Measurements from ENCODE around the gene PTPRK.

PTPRK gene

DNA sequence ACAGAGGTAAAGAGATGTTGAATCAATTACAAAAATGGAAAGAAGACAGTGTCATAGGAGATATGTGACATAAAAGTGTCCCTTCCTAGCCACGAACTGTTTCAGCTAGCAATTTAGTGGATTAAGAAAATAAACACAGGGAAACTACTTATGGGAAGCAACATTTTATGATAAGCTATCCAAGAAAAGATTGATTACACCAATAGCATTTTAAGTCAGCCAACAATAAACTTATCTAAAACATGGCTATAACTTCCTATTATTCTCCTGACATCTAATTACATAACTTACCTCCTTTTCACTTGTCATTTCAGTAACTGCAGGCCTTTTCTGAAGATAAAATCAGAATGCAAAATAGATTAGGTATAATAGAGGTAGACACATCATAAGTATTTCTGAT, 111.4 kb downstream of the PTPRK start:
- Histone ChIP-seq H3K9me3 (ENCODE audit: insufficient read depth, low read length) (no peaks in the 10 kb centered on the region), H3K79me2 (ENCODE audit: low read length) (no peaks in the 10 kb centered on the region), H3K4me2 (ENCODE audit: low read length) (no peak overlapping the region), H2AFZ (ENCODE audit: low read depth, low read length) (no peak overlapping the region), H3K4me3 (ENCODE audit: low read length) (no peak overlapping the region), H3K9ac (ENCODE audit: low read length) (no peak overlapping the region), H4K20me1 (ENCODE audit: insufficient read depth, low read length) (no peaks in the 10 kb centered on the region), H3K4me1 (ENCODE audit: low read length) (peaks cover 8% of the 10 kb centered on the region), H3K36me3 (replicated peaks; ENCODE audit: low read depth, low read length) (no peaks in the 10 kb centered on the region), H3K27ac (ENCODE audit: low read length) (no peak overlapping the region), H3K27me3 (ENCODE audit: low read depth, low read length) (no peaks in the 10 kb centered on the region)
- TF ChIP-seq, protein P1, sequence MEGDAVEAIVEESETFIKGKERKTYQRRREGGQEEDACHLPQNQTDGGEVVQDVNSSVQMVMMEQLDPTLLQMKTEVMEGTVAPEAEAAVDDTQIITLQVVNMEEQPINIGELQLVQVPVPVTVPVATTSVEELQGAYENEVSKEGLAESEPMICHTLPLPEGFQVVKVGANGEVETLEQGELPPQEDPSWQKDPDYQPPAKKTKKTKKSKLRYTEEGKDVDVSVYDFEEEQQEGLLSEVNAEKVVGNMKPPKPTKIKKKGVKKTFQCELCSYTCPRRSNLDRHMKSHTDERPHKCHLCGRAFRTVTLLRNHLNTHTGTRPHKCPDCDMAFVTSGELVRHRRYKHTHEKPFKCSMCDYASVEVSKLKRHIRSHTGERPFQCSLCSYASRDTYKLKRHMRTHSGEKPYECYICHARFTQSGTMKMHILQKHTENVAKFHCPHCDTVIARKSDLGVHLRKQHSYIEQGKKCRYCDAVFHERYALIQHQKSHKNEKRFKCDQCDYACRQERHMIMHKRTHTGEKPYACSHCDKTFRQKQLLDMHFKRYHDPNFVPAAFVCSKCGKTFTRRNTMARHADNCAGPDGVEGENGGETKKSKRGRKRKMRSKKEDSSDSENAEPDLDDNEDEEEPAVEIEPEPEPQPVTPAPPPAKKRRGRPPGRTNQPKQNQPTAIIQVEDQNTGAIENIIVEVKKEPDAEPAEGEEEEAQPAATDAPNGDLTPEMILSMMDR (IDR thresholded peaks at IDR 0.05; ENCODE audit: low read depth, low read length), result no peak
- no peak for TF ChIP-seq EZH2phosphoT487 (IDR thresholded peaks at IDR 0.05; ENCODE audit: low read depth)

DNA sequence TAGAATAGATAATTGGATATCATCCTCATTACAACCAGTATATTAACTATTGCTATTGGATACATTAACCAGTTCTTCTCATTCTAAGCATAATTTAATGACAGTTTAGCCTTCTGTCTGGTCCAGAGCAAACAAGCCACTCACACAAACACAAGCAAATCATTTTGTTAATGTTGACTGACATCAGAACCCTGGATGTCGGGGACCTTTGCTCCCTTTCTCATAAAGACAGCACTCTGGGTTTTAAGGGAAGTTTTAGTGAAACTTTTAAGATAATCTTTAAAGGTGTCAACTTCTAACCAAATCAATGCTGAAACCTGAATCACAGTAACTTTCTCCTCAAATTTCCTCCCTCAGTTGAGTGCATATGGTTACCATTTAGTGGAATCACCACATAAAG, 113.9 kb downstream of the PTPRK start:
- no peaks in the 10 kb centered on the region for H3K79me2 ChIP-seq (ENCODE audit: low read length)
- TF ChIP-seq, protein P1 (IDR thresholded peaks at IDR 0.05; ENCODE audit: low read depth, low read length), result no peak
- TF ChIP-seq EZH2phosphoT487 (IDR thresholded peaks at IDR 0.05; ENCODE audit: low read depth), result no peak
- H3K4me2 ChIP-seq (ENCODE audit: low read length), result no peak overlapping the region
- H3K9ac ChIP-seq (ENCODE audit: low read length), result no peak overlapping the region
- no peak overlapping the region for H2AFZ ChIP-seq (ENCODE audit: low read depth, low read length)
- H3K27me3 ChIP-seq (ENCODE audit: low read depth, low read length), result no peaks in the 10 kb centered on the region
- no peaks in the 10 kb centered on the region for H4K20me1 ChIP-seq (ENCODE audit: insufficient read depth, low read length)
- H3K36me3 ChIP-seq (replicated peaks; ENCODE audit: low read depth, low read length), result no peaks in the 10 kb centered on the region
- no peaks in the 10 kb centered on the region for H3K9me3 ChIP-seq (ENCODE audit: insufficient read depth, low read length)
- H3K27ac ChIP-seq (ENCODE audit: low read length), result no peak overlapping the region
- no peak overlapping the region for H3K4me3 ChIP-seq (ENCODE audit: low read length)
- H3K4me1 ChIP-seq (ENCODE audit: low read length), result peaks cover 8% of the 10 kb centered on the region

DNA sequence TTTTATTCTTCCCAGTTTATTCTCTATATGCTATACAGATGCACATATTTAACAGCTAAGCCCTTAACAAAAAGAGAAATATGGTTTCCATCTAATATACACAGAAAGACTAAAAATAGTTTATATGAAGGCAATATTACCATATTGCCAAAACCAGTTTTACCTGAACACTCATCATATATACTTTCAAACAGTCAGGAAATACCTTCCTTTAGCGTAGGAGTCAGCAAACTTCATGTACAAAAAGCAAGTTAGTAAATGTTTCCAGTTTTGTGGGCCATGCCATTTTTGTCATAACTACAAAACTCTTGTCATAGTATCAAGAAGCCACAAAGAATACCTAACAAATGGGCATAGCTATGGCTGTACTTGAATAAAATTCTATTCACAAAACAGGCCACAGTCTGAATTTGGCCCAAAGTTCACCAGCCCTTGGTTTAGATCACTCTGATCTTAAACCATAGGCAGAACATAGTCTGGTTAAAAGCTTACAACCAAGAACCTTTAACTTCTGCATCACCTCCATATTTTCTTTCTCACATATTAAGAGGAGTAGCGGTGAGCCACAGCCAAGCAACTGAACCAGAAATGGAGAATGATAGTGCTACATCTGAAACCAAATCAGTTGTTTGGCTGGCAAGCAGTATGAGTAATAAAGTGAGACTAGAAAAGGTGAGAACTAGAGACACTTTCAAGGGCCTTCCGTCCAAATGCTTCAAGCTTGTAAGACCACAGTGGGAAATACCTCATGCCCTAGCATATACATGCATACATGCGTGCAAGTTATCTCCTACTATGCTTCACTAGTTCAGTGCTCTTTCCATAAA, 116.6 kb downstream of the PTPRK start:
- no peaks in the 10 kb centered on the region for H3K4me1 ChIP-seq (ENCODE audit: low read length)
- no peaks in the 10 kb centered on the region for H3K36me3 ChIP-seq (replicated peaks; ENCODE audit: low read depth, low read length)
- H4K20me1 ChIP-seq (ENCODE audit: insufficient read depth, low read length), result no peaks in the 10 kb centered on the region
- H3K9ac ChIP-seq (ENCODE audit: low read length), result no peak overlapping the region
- TF ChIP-seq, protein P1 (IDR thresholded peaks at IDR 0.05; ENCODE audit: low read depth, low read length), result no peak
- TF ChIP-seq EZH2phosphoT487 (IDR thresholded peaks at IDR 0.05; ENCODE audit: low read depth), result no peak
- H3K4me2 ChIP-seq (ENCODE audit: low read length), result no peak overlapping the region
- no peaks in the 10 kb centered on the region for H3K27me3 ChIP-seq (ENCODE audit: low read depth, low read length)
- H3K27ac ChIP-seq (ENCODE audit: low read length), result no peak overlapping the region
- H2AFZ ChIP-seq (ENCODE audit: low read depth, low read length), result no peak overlapping the region
- H3K79me2 ChIP-seq (ENCODE audit: low read length), result no peaks in the 10 kb centered on the region
- no peaks in the 10 kb centered on the region for H3K9me3 ChIP-seq (ENCODE audit: insufficient read depth, low read length)
- H3K4me3 ChIP-seq (ENCODE audit: low read length), result no peak overlapping the region

DNA sequence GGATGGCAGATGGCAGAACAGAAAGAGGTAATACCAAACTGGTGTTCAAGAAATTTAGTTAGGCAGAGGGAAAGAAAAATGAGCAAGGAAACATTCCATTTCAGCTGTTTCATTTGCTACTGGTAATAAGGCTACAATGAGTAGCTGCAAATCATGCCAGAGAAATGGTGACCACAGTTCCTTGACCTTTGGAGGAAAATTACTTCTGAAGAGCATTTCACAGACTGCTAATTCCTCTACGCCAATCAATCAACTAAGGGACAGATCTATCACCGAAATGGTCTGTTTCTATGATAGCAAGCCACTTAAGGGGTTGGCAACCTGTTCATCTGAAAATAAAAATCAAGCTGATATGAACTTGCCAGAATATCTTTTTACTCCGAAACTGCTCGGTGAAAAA, 119.5 kb downstream of the PTPRK start:
- Histone ChIP-seq H3K4me3 (ENCODE audit: low read length) (no peak overlapping the region), H3K9ac (ENCODE audit: low read length) (no peak overlapping the region), H3K4me1 (ENCODE audit: low read length) (no peaks in the 10 kb centered on the region), H3K4me2 (ENCODE audit: low read length) (no peak overlapping the region), H3K79me2 (ENCODE audit: low read length) (no peaks in the 10 kb centered on the region), H2AFZ (ENCODE audit: low read depth, low read length) (no peak overlapping the region), H3K9me3 (ENCODE audit: insufficient read depth, low read length) (no peaks in the 10 kb centered on the region), H3K36me3 (replicated peaks; ENCODE audit: low read depth, low read length) (no peaks in the 10 kb centered on the region), H3K27me3 (ENCODE audit: low read depth, low read length) (no peaks in the 10 kb centered on the region), H3K27ac (ENCODE audit: low read length) (no peak overlapping the region), H4K20me1 (ENCODE audit: insufficient read depth, low read length) (no peaks in the 10 kb centered on the region)
- TF ChIP-seq, protein P1 (IDR thresholded peaks at IDR 0.05; ENCODE audit: low read depth, low read length), result no peak
- TF ChIP-seq EZH2phosphoT487 (IDR thresholded peaks at IDR 0.05; ENCODE audit: low read depth), result no peak

Data from OCI-LY3 (cell line).